Measurements from ENCODE around the gene MGLL. TPM values are rescaled to one million over a fixed set of nuclear protein-coding genes. Genes with fewer than 3 reads are reported as not detected.

The MGLL gene
- total and polyA plus RNA-seq, 2 donors from 2014 or later = 74.2 to 250 TPM

DNA sequence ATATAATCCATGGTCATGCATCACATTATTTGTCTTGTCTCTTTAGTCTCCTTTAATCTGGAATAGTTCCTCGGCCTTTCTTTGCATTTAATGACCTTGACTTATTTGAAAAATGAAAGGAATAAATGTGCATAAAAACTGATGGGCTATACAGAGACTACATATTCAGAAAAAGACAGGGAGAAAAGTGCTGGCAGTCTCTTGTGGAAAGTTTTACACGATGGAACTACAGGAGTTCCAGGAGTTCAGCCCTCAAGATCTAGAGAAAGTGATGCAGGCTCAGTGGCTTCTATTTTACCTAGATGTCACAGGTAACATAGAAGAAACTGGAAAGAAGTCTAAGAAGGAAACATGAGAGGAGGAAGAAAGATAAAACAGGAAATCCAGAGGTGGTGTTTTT is 157.2 kb downstream of the MGLL start:
- FAIRE-seq (no peak), DNase-seq (no peak)
- no peak for TF ChIP-seq CTCF (IDR thresholded peaks at IDR 0.05; ENCODE audit: borderline replicate concordance, extremely low read depth, insufficient read depth)
- H3K36me3 ChIP-seq (ENCODE audit: control insufficient read depth in 2 of 3, insufficient read depth in 3 of 3, low read length in 3 of 3) = no peaks in the 10 kb centered on the region
- no peak overlapping the region for H3K4me3 ChIP-seq (ENCODE audit: low read length in 3 of 3)
- H3K9me3 ChIP-seq (ENCODE audit: control insufficient read depth in 2 of 3, insufficient read depth in 1 of 3, low read length in 3 of 3) = no peaks in the 10 kb centered on the region
- H3K4me1 ChIP-seq (ENCODE audit: control insufficient read depth in 2 of 3, insufficient read depth in 2 of 3, low read depth in 1 of 3, low read length in 3 of 3) = no peaks in the 10 kb centered on the region
- H3K27me3 ChIP-seq (ENCODE audit: control insufficient read depth, insufficient read depth, low read length) = no peaks in the 10 kb centered on the region
- H3K9ac ChIP-seq (ENCODE audit: low read length in 3 of 3) = no peak overlapping the region
- intact Hi-C loops (cut with DNase I) = no loop called here
- H3K27ac ChIP-seq (ENCODE audit: low read depth in 2 of 2, low read length in 2 of 2) = no peak overlapping the region

DNA sequence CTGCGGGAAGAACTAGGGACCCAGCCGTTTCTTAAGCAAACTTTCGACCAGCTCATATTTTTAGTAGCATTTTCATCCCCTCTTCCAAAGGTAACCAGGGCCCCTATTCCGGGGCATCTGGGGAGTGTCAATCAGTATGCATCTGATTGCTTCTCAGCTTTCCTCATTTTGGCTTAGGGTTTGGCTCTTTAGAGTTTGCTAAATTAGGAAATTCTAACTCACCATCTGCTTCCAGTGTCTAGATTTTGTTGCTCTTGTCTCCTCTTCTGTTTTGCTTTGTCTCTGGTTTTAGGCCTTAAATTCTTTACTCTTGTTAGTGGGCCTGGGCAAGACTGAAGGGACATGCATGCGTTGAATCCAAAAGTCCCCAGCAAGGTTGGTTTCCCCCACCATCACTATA is 159.2 kb downstream of the MGLL start:
- FAIRE-seq (no peak), DNase-seq (no peak)
- no peaks in the 10 kb centered on the region for H3K4me1 ChIP-seq (ENCODE audit: control insufficient read depth in 2 of 3, insufficient read depth in 2 of 3, low read depth in 1 of 3, low read length in 3 of 3)
- H3K27me3 ChIP-seq (ENCODE audit: control insufficient read depth, insufficient read depth, low read length) = no peaks in the 10 kb centered on the region
- intact Hi-C loops (cut with DNase I) = no loop called here
- no peaks in the 10 kb centered on the region for H3K9me3 ChIP-seq (ENCODE audit: control insufficient read depth in 2 of 3, insufficient read depth in 1 of 3, low read length in 3 of 3)
- TF ChIP-seq CTCF (IDR thresholded peaks at IDR 0.05; ENCODE audit: borderline replicate concordance, extremely low read depth, insufficient read depth) = no peak
- no peak overlapping the region for H3K4me3 ChIP-seq (ENCODE audit: low read length in 3 of 3)
- H3K9ac ChIP-seq (ENCODE audit: low read length in 3 of 3) = no peak overlapping the region
- H3K36me3 ChIP-seq (ENCODE audit: control insufficient read depth in 2 of 3, insufficient read depth in 3 of 3, low read length in 3 of 3) = no peaks in the 10 kb centered on the region
- no peak overlapping the region for H3K27ac ChIP-seq (ENCODE audit: low read depth in 2 of 2, low read length in 2 of 2)

GRCh38 chr3:127662001-127662469 is 160.3 kb downstream of the MGLL start:
- no peak overlapping the region for H3K4me3 ChIP-seq (ENCODE audit: low read length in 3 of 3)
- no peaks in the 10 kb centered on the region for H3K4me1 ChIP-seq (ENCODE audit: control insufficient read depth in 2 of 3, insufficient read depth in 2 of 3, low read depth in 1 of 3, low read length in 3 of 3)
- H3K9me3 ChIP-seq (ENCODE audit: control insufficient read depth in 2 of 3, insufficient read depth in 1 of 3, low read length in 3 of 3) = no peaks in the 10 kb centered on the region
- intact Hi-C loops (cut with DNase I) = no loop called here
- H3K9ac ChIP-seq (ENCODE audit: low read length in 3 of 3) = no peak overlapping the region
- TF ChIP-seq CTCF (IDR thresholded peaks at IDR 0.05; ENCODE audit: borderline replicate concordance, extremely low read depth, insufficient read depth) = no peak
- no peaks in the 10 kb centered on the region for H3K36me3 ChIP-seq (ENCODE audit: control insufficient read depth in 2 of 3, insufficient read depth in 3 of 3, low read length in 3 of 3)
- H3K27me3 ChIP-seq (ENCODE audit: control insufficient read depth, insufficient read depth, low read length) = no peaks in the 10 kb centered on the region
- H3K27ac ChIP-seq (ENCODE audit: low read depth in 2 of 2, low read length in 2 of 2) = no peak overlapping the region
- DNase-seq (peak in 1 of 5 donors; percentile 13), FAIRE-seq (no peak)

- H3K27me3 ChIP-seq (ENCODE audit: control insufficient read depth, insufficient read depth, low read length) = no peaks in the 10 kb centered on the region
- H3K4me3 ChIP-seq (ENCODE audit: low read length in 3 of 3) = no peak overlapping the region
- no peak overlapping the region for H3K27ac ChIP-seq (ENCODE audit: low read depth in 2 of 2, low read length in 2 of 2)
- H3K4me1 ChIP-seq (ENCODE audit: control insufficient read depth in 2 of 3, insufficient read depth in 2 of 3, low read depth in 1 of 3, low read length in 3 of 3) = no peaks in the 10 kb centered on the region
- FAIRE-seq (no peak), DNase-seq (no peak)
- H3K9me3 ChIP-seq (ENCODE audit: control insufficient read depth in 2 of 3, insufficient read depth in 1 of 3, low read length in 3 of 3) = no peaks in the 10 kb centered on the region
- H3K36me3 ChIP-seq (ENCODE audit: control insufficient read depth in 2 of 3, insufficient read depth in 3 of 3, low read length in 3 of 3) = no peaks in the 10 kb centered on the region
- H3K9ac ChIP-seq (ENCODE audit: low read length in 3 of 3) = no peak overlapping the region
- intact Hi-C loops (cut with DNase I) = no loop called here
- TF ChIP-seq CTCF (IDR thresholded peaks at IDR 0.05; ENCODE audit: borderline replicate concordance, extremely low read depth, insufficient read depth) = no peak
Measured at GRCh38 chr3:127661600-127661999, 160.7 kb downstream of the MGLL start.

Data from kidney (tissue), 14 donors.